ENCODE results near the gene CPNE7.

DNA sequence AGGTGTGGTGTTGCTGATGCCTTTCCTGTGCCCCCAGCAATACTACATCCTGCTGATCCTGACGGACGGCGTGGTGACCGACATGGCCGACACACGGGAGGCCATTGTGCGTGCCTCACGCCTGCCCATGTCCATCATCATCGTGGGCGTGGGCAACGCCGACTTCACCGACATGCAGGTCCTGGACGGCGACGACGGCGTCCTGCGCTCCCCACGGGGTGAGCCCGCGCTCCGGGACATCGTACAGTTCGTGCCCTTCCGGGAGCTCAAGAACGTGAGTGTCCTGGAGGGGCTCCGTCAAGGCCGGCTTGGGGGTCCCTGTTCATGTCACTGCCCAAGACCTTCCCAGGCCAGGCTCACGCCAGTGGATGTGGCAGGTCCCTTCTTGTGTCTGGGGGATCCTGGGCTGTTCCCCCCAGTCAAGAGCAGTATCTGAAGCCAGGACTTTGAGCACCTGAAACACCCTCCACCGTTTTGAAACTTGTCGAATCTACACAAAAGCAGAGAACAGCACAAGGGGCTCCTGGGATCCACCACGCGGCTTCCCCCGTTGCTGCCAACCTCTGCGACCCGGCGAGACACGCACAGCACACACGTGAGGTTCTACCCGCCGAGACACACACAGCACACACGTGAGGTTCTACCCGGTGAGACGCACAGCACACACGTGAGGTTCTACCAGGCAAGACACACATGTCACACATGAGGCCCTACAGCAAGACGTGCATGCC lies 19.9 kb downstream of the CPNE7 start:
- no peak for TF ChIP-seq POLR2A (IDR thresholded peaks at IDR 0.05)
- no peak for TF ChIP-seq POLR2AphosphoS5 (IDR thresholded peaks at IDR 0.05)
